ENCODE data around the gene JMJD8. TPM values are rescaled to one million over a fixed set of nuclear protein-coding genes. Genes with fewer than 3 reads are reported as not detected.

JMJD8 gene
- total RNA-seq, 1 experiment from 2014 or later = 73.2 TPM

Other genes with a start within 250 kb of the JMJD8 start
- gene CAPN15, start 156.6 kb downstream of the JMJD8 start, total RNA-seq (2022; extraction: Qiagen RNA extraction) = 50.9 to 69.7 TPM (median 68.7 TPM) in 5 replicates
- gene PRR35, start 123.9 kb downstream of the JMJD8 start, total RNA-seq (2022; extraction: Qiagen RNA extraction) = 0.14 to 0.22 TPM (median 0.16 TPM) in 5 replicates
- 0.17 to 0.32 TPM (median 0.23 TPM) in 5 replicates for gene NHLRC4, start 117.3 kb downstream of the JMJD8 start, total RNA-seq (2022; extraction: Qiagen RNA extraction)
- gene PIGQ, start 114.4 kb downstream of the JMJD8 start, total RNA-seq (2022; extraction: Qiagen RNA extraction) = 30.4 to 41.6 TPM (median 38.8 TPM) in 5 replicates
- 14.8 to 19.3 TPM (median 17.6 TPM) in 5 replicates for gene RAB40C, start 94.3 kb downstream of the JMJD8 start, total RNA-seq (2022; extraction: Qiagen RNA extraction)
- 0.10 to 0.23 TPM (median 0.18 TPM) in 5 replicates for gene WFIKKN1, start 53.3 kb downstream of the JMJD8 start, total RNA-seq (2022; extraction: Qiagen RNA extraction)
- gene METTL26, start 48.0 kb downstream of the JMJD8 start, total RNA-seq (2022; extraction: Qiagen RNA extraction) = 63.7 to 140 TPM (median 135 TPM) in 5 replicates
- 18.5 to 43.3 TPM (median 40.9 TPM) in 5 replicates for gene MCRIP2, start 42.5 kb downstream of the JMJD8 start, total RNA-seq (2022; extraction: Qiagen RNA extraction)
- gene WDR90, start 35.0 kb downstream of the JMJD8 start, total RNA-seq (2022; extraction: Qiagen RNA extraction) = 18.5 to 27.3 TPM (median 24.3 TPM) in 5 replicates
- 70.8 to 97.1 TPM (median 87.4 TPM) in 5 replicates for gene RHOT2, start 16.2 kb downstream of the JMJD8 start, total RNA-seq (2022; extraction: Qiagen RNA extraction)
- 0.63 to 1.6 TPM (median 1.1 TPM) in 5 replicates for gene RHBDL1, start 8.7 kb downstream of the JMJD8 start, total RNA-seq (2022; extraction: Qiagen RNA extraction)
- 79.2 to 127 TPM (median 122 TPM) in 5 replicates for gene STUB1, start 3.9 kb downstream of the JMJD8 start, total RNA-seq (2022; extraction: Qiagen RNA extraction)
- 5.3 to 6.9 TPM (median 6.1 TPM) in 5 replicates for gene WDR24, start 6.1 kb upstream of the JMJD8 start, total RNA-seq (2022; extraction: Qiagen RNA extraction)
- 11.9 to 16.3 TPM (median 12.7 TPM) in 5 replicates for gene FBXL16, start 21.5 kb upstream of the JMJD8 start, total RNA-seq (2022; extraction: Qiagen RNA extraction)
- 58.6 to 221 TPM (median 196 TPM) in 5 replicates for gene METRN, start 30.8 kb upstream of the JMJD8 start, total RNA-seq (2022; extraction: Qiagen RNA extraction)
- gene ANTKMT, start 36.8 kb upstream of the JMJD8 start, total RNA-seq (2022; extraction: Qiagen RNA extraction) = 23.4 to 64.7 TPM (median 56.5 TPM) in 5 replicates
- gene CCDC78, start 42.1 kb upstream of the JMJD8 start, total RNA-seq (2022; extraction: Qiagen RNA extraction) = 5.0 to 6.3 TPM (median 5.8 TPM) in 5 replicates
- gene HAGHL, start 42.8 kb upstream of the JMJD8 start, total RNA-seq (2022; extraction: Qiagen RNA extraction) = 16.0 to 19.2 TPM (median 18.8 TPM) in 5 replicates
- 25.8 to 31.1 TPM (median 27.7 TPM) in 5 replicates for gene CIAO3, start 56.7 kb upstream of the JMJD8 start, total RNA-seq (2022; extraction: Qiagen RNA extraction)
- 2.5 to 4.0 TPM (median 3.1 TPM) in 5 replicates for gene MSLN, start 76.4 kb upstream of the JMJD8 start, total RNA-seq (2022; extraction: Qiagen RNA extraction)
- 36.3 to 54.3 TPM (median 50.8 TPM) in 5 replicates for gene RPUSD1, start 104.0 kb upstream of the JMJD8 start, total RNA-seq (2022; extraction: Qiagen RNA extraction)
- 16.6 to 25.7 TPM (median 24.4 TPM) in 5 replicates for gene CHTF18, start 104.3 kb upstream of the JMJD8 start, total RNA-seq (2022; extraction: Qiagen RNA extraction)
- gene GNG13, start 116.4 kb upstream of the JMJD8 start, total RNA-seq (2022; extraction: Qiagen RNA extraction) = 0.14 TPM in 1 of 5 replicates, not detected in the others

All from A549 treated with Hydrocortisone at 1 μM for 4 hours (cell line).